Measurements from ENCODE around the gene DNAJC12.
"Not testable (repeated sequence)": the region's sequence is repeated elsewhere in the genome, so short reads cannot be mapped to it uniquely, and the experiment has no call there.

The DNAJC12 gene

DNA sequence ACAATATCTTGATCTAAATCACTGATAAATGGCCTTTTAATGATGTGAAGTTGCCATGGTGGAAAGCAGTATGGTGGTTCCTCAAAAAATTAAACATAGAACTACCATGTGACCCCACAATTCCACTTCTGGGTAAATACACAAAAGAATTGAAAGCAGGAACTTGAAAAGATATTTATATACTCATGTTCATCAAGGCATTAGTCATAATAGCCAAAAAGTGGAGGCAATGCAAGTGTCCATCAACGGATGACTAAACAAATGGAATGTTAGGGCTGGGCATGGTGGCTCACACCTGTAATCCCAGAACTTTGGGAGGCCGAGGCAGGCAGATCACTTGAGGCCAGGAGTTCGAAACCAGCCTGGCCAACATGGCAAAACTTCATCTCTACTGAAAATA lies 2.0 kb upstream of the DNAJC12 start:
- no peak for DNase-seq (ENCODE audit: low read depth in 2 of 2, low spot score in 1 of 2)

DNA sequence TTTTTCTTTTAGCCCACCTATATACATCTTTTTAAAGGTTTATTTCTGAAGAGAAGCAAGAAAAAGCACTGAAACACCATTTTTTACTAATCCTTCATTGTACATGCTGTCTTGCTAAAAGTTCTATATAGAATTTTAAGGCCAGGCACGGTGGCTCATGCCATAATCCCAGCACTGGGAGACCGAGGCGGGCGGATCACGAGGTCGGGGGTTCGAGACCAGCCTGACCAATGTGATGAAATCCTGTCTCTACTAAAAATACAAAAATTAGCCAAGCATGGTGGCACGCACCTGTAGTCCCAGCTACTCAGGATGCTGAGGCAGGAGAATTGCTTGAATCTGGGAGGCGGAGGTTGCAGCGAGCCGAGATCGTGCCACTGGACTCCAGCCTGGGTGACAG lies 1.5 kb upstream of the DNAJC12 start:
- not testable (repeated sequence) for DNase-seq (ENCODE audit: low read depth in 2 of 2, low spot score in 1 of 2)

DNA sequence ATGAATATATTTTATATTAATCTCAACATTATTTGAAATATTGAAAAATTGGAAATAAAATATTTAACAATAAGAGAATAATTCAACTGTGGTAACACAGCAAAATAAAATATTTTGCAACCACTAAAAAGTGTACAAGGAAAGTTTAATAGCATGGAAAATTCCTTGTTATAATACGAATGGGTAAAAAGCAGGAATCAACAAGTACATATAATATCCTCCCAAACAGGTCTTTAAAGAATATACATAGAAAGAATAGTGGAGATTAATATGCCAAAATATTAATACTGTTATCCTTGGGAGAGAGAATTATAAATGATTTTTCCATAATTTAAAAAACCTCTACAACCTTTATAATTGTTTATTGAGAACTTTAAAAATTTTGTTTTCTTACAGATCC lies 1.0 kb downstream of the DNAJC12 start:
- DNase-seq (ENCODE audit: low read depth in 2 of 2, low spot score in 1 of 2) = no peak

DNA sequence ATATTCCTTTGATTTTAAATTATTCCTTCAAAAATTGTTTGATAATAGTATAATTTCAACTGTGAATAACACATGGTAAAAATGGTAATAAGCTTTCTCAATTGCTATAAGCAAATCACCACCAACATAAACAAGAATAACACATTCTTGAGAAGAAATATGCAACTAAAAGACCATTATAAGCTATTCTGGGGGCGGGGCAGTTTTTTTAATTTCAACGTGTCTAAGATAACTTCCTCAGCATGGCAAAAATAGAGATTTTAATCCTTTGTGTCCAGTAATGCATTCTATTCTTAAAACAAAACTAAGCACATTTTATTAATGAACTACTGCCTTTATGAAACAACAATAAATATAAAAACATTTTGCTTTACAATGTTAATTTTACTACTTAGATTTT lies 1.5 kb downstream of the DNAJC12 start:
- DNase-seq (ENCODE audit: low read depth in 2 of 2, low spot score in 1 of 2) = no peak

DNA sequence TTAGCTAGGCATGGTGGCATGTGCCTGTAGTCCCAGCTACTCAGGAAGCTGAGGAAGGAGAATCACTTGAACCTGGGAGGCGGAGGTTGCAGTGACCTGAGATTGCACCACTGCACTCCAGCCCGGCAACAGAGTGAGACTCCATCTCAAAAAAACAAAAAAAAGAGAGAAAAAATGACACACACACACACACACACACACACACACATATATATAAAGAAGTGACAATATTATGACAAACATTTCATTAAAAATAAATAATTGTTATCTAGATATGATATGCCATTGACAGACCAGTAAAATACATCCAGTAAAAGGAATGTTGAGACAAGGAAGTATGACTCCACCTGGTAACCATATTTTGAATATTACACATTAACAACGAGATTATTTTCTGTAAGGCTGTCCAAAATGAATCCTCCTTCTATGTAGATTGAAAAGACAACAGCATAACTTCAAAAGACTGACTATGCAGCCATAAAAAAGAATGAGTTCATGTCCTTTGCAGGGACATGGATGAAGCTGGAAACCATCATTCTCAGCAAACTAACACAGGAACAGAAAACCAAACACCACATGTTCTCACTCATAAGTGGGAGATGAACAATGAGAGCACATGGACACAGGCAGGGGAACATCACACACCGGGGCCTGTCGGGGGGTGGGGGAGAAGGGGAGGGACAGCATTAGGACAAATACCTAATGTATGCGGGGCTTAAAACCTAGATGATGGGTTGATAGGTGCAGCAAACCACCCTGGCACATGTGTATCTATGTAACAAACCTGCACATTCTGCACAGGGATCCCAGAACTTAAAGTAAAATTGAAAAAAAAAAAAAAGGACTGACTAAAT lies 2.2 kb downstream of the DNAJC12 start:
- not testable (repeated sequence) for DNase-seq (ENCODE audit: low read depth in 2 of 2, low spot score in 1 of 2)

DNA sequence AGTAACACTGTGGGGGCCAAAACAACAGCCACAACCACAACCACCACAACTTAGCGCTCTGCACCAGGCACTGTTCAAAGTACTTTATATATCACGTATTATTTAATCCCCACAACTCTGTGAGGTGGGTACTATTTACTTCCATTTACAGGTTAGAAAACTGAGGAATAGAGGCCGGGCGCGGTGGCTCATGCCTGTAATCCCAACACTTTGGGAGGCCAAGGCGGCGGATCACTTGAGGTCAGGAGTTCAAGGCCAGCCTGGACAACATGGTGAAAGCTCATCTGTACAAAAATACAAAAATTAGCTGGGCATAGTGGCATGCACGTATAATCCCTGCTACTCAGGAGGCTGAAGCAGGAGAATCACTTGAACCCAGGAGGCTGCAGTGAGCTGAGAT lies 3.6 kb downstream of the DNAJC12 start:
- DNase-seq (ENCODE audit: low read depth in 2 of 2, low spot score in 1 of 2) = no peak

DNA sequence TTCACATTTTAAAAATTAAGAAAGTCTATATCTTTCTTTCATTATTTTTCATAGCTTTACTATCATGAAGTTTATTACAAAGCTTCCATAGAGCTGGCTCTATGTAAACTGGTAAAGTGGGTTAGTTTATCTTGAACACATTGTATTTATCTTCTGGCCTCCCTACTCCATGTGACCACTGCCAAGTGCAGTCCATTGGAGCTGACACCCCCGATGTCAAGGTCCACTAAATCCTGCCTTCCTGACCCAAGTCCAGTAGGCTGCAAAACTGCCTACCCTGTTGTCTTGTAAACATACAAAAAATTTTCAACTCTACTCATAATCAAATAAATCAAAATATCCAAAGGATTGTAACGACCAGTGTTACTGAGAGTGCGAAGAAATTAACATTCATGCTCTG lies 10.2 kb downstream of the DNAJC12 start:
- no peak for DNase-seq (ENCODE audit: low read depth in 2 of 2, low spot score in 1 of 2)

DNA sequence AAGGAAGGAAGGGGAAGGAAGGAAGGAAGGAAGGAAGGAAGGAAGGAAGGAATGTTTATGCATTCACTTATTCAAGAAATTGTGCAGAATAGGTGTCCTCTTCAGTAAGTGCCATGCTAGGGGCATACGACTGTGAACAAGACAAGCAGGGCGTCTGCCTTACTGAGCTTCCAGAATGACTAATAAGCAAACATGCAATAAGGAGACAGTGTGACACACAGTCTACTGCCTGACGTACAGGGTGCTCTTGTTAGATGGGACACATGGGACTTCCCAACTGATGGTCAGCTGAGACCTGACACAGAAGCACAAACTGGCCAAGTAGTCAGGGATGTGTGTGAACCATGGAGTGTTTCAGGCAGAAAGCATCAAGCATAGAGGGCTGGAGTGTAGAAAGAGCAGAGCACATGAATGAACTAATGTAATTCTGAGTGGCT lies 18.2 kb downstream of the DNAJC12 start:
- no peak for DNase-seq (ENCODE audit: low read depth in 2 of 2, low spot score in 1 of 2)

DNA sequence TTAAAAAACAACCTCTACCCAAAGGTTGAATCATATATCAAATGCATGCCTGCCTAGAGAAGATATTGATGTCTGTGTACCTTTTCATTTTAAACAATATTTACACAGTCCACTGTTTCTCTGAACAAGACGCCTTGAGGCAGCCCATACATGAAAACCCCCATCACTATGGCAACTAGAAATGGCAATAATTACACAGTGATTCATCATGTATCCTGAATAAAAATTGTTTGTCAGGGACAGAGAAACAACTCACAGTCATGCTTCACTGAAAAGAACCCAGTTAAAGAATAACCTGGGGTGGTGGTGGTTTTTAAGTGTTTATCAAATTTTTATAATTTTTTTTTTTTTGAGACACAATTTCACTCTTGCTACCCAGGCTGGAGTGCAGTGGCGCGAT lies 19.7 kb downstream of the DNAJC12 start:
- DNase-seq (ENCODE audit: low read depth in 2 of 2, low spot score in 1 of 2) = no peak

DNA sequence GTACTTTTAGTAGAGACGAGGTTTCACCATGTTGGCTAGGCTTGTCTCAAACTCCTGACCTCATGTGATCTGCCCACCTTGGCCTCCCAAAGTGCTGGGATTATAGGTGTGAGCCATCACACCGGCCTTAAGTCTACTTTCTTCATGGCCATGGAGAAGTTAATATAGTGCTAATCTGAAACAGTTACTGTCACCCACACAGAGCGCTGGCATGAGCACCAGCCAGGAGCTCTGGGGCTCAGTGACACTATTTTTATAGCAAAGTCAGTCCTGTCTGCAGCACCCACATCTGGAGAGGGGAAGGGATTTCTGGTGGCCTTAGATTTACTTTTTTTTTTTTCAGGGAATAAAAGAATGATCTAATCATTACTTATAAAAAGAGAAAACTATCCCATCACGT lies 21.3 kb downstream of the DNAJC12 start:
- DNase-seq (ENCODE audit: low read depth in 2 of 2, low spot score in 1 of 2) = no peak

DNA sequence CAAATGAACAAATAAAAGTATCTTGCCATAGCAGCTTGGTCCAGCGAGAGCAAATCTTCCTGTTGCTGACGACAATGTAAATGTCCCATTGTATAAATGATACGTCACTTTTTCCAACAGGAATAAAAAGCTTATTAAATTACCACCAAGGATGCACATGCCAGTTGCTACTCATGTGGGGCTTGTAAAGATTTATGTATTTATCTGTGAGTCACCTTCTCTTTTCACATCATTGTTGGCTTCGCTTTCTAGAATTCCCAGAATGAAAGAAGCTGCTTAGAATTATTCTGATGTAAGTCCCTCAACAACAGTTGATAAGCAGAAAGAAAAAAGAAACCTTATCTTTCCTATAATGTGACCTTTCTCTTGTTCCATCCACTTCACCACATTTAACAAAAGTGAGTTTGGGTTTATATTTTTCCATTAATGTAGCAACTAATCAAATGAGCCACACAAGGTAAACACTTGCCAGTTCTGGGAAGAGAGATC lies 22.4 kb downstream of the DNAJC12 start:
- DNase-seq (ENCODE audit: low read depth in 2 of 2, low spot score in 1 of 2) = no peak

DNA sequence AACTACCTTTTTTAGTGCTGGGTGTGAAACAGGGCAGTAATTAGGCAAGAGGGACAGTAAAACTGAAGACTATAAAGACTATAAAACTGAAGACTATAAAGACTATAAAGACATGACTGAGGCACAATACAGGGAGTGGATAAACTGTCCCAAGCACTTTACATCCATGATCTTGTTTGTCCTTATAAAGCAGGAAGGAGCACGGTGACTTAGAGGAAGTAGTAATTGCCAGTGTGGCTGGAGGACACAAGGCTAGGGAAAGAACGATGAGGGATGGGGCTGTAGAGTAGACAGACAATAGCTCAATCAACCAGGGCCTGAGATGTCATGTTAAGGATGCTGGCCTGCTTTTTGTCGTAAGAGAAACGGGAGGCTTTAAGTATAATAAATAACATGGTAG lies 26.0 kb downstream of the DNAJC12 start:
- no peak for DNase-seq (ENCODE audit: low read depth in 2 of 2, low spot score in 1 of 2)

DNA sequence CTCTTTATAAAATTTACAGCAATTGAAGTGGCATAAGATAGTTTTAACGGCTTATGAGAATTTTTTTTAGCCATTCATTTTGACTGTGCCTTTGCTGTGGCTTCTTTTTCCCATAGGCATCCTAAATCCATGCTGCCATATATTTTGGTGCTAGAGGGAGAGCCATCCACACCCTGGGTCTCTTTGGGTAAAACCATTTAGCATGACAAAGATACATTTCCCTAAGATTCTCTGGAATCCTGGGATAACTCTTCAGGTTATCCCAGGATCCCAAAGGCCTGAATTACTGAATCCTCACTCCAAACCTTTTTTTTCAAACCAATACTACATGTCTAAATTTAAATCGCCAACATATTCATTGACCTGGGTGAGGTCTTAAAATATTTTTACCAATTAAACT lies 28.9 kb downstream of the DNAJC12 start:
- DNase-seq (ENCODE audit: low read depth in 2 of 2, low spot score in 1 of 2) = no peak

DNA sequence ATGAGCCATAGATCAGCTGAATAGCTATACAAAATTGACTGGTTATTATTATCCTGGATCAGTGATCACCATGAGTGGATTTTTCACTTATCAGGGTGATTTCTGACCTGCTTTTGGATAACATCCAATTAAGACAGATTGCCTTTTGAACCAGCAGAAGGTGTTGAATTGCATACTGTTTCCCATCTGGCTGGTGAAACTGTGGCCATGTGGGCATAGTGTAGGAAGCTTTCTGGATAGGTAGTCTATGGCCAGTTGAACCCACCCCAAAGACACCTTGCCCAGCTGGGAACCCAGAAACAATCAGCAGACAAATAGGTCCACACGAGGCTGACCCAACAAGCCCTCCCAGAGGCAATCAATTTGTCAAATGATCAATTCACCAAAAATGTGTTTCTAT lies 29.3 kb downstream of the DNAJC12 start:
- no peak for DNase-seq (ENCODE audit: low read depth in 2 of 2, low spot score in 1 of 2)

DNA sequence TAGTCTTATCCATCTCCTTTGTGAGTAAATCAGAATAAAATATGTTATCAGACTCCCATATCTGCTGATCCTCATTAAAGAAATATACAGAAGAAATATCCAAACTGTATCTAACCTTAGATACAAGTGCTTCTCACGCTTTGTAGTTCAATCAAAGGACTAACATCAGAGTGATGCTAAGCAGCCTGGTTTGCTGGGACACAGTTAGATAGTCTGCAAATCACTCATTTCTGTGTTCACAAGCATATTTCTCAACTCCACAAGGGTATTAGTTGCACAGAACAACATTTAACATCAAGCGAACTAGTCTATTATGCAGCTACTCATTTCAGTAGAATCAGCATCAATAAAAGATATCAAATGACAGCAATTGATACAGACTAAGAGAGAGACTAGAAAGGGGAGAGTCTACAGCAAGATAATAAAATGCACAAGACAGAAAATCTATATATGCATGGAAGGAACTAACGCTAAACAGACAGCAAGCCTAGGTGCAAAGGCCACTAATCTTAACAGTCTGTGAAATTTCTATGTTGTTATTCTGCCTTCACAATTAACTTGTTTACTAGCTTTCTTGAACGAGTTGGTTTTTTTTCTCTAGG lies 30.0 kb downstream of the DNAJC12 start:
- DNase-seq (ENCODE audit: low read depth in 2 of 2, low spot score in 1 of 2) = no peak

DNA sequence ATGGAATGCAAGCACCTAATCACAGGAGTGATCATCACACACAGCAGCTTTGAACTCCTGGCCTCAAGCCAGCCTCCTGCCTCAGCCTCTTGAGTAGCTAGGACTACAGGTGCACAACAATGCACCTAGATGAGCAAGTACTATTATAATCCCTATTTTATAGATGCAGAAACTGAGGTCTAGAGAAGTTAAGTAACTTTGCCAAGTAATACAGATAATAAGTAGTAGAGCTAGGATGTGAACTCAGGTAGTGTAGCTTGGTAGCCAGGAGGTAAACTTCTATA lies 33.7 kb downstream of the DNAJC12 start:
- no peak for DNase-seq (ENCODE audit: low read depth in 2 of 2, low spot score in 1 of 2)

DNA sequence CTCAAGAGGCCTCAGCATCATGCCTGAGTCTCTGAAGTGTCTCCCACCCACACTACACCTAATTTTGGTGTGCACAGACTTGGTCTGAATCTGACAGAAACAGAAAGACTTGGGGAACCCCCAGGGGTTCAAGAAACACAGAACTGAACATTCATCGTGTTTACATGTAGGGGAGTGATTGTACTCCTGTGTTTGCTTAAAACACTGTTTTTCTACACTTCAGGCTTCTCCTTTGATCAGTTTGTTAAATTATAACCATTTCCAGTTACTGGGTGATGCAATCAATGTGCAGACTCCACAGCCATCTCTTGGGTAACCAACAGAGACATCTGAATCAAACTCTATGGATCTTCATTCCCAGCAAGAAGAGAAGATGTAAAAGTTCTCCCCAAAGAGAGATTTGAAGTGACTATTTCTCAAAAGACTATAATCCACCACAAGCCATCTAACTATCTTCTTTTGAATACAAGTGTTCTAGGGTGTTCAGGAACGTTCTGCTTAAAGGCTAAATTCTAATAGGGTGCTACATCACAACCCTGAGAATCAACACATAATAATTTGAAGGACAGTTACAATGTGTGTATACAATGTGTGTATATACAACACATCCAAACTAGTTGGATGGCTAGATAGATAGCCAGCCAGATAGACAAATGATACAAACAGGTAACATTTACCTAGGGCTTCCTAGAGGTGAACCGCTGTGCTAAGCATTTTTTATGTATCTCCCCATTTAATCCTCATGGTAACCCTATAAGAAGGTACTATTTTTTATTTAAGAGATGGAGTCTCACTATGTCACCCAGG lies 34.2 kb downstream of the DNAJC12 start:
- DNase-seq (ENCODE audit: low read depth in 2 of 2, low spot score in 1 of 2) = no peak

DNA sequence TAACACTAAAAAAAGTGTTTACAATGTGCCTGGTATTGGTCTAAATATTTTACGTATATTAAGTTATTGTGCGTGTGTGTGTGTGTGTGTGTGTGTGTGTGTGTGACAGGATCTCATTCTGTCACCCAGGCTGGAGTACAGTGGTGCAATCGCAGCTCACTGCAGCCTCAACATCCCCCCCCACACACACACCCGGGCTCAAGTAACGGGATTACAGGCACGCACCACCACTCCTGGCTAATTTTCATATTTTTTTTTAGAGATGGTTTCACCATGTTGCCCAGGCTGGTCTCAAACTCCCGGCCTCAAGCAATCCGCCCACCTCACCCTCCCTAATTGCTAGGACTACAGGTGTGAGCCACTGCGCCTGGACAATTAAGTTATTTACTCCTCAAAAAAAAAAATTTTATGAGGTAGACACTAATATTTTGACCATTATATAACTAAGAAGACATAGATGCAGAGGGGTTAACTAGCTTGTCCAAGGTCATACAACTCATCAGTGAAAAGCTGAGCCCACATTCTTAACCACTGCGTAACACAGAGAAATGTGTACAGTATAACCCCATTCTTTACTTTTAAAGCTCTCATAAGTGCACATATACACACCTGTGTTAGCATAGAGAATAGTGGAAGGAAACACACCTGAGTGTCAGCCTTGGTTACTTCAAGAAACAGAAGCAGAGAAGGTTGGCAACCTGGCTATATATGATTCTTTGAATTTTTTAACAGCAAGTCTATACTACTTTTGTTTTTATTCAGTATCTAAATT lies 35.0 kb downstream of the DNAJC12 start:
- DNase-seq (ENCODE audit: low read depth in 2 of 2, low spot score in 1 of 2) = no peak

DNA sequence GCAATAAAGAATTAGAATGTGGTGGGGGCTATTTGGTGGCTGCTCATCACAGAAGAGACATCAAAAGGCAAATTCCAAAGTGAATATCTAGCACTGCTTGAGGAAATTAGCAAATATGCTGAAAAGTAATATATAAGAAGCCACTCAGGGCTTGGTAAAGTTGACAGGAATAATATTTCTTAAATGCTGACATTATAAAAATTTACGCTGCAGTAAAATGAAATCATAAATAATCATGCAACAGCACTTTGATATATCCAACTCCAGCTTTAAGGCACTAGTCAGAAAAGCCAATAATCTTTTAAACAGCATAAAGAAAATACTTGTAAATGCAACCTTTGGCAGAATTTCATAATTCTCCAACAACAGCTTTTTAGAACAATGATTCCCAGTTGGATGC lies 36.9 kb downstream of the DNAJC12 start:
- DNase-seq (ENCODE audit: low read depth in 2 of 2, low spot score in 1 of 2) = no peak

DNA sequence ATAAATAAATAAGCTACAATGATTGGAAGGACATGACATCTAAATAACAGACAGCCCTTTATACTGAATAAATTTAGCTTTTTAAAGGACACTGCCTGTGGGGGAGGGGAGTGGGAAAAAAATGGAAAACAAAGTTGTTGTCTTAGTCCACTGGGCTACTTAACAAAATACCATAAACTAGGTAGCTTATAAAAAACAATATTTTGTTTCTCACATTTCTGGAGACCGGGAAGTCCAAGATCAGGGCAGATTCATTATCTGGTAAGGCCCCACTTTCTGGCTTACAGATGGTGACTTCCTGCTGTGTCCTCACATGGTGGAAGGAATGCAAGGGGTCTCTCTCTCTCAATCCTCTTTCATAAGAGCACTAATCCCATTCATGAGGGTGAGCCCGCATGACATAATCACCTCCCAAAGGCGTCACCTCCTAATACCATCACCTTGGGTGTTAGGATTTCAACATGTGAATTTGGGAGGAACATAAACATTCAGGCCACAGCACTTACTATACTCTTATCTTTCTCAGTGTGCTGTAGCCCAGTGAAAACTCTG lies 43.0 kb downstream of the DNAJC12 start:
- no peak for DNase-seq (ENCODE audit: low read depth in 2 of 2, low spot score in 1 of 2)

DNA sequence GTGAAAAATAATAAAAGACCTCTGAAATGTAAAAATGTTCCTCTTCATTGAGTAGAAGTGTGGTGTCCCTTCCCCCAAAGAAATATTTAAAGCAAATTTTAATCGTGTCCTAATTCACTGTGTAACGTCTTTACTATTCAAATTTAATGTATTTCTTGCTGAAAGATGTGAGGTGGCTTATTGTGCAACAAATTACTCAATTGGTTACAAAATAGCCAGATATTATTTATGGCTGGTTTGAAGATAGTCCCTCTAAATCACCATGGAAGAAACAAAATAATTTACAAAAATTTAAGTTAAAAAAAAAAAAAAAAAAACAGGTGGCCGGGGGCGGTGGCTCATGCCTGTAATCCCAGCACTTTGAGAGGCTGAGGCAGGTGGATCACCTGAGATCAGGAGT lies 43.7 kb downstream of the DNAJC12 start:
- no peak for DNase-seq (ENCODE audit: low read depth in 2 of 2, low spot score in 1 of 2)
